Measurements from ENCODE around the gene GMDS.

The GMDS gene

DNA sequence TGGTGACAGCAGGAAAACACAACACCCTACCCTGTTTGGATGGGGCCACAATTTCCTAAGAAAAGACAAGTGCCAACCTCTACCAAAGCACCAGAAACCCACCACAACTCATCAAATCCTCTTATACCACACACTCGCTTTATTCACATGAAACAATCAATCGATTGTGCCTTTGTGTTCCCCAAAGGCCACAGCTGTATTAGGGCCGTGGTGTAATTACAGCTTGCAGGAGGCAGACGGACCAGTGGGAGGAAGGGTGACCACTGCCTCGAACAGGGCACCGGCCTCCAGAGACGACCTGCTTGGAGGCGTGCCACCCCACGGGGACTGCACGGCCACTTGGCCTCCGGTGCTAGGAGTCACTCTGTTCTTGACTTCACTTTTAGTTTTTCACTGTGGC is 371.6 kb downstream of the GMDS start:
- TF ChIP-seq, protein P1, sequence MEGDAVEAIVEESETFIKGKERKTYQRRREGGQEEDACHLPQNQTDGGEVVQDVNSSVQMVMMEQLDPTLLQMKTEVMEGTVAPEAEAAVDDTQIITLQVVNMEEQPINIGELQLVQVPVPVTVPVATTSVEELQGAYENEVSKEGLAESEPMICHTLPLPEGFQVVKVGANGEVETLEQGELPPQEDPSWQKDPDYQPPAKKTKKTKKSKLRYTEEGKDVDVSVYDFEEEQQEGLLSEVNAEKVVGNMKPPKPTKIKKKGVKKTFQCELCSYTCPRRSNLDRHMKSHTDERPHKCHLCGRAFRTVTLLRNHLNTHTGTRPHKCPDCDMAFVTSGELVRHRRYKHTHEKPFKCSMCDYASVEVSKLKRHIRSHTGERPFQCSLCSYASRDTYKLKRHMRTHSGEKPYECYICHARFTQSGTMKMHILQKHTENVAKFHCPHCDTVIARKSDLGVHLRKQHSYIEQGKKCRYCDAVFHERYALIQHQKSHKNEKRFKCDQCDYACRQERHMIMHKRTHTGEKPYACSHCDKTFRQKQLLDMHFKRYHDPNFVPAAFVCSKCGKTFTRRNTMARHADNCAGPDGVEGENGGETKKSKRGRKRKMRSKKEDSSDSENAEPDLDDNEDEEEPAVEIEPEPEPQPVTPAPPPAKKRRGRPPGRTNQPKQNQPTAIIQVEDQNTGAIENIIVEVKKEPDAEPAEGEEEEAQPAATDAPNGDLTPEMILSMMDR (IDR thresholded peaks at IDR 0.05; ENCODE audit: low read depth, low read length), result no peak
- no peak for DNase-seq (ENCODE audit: low read depth in 2 of 2)
- H3K4me3 ChIP-seq (replicated peaks in 1 of 2; ENCODE audit: low read depth in 2 of 2, low read length in 2 of 2), result no peak overlapping the region

DNA sequence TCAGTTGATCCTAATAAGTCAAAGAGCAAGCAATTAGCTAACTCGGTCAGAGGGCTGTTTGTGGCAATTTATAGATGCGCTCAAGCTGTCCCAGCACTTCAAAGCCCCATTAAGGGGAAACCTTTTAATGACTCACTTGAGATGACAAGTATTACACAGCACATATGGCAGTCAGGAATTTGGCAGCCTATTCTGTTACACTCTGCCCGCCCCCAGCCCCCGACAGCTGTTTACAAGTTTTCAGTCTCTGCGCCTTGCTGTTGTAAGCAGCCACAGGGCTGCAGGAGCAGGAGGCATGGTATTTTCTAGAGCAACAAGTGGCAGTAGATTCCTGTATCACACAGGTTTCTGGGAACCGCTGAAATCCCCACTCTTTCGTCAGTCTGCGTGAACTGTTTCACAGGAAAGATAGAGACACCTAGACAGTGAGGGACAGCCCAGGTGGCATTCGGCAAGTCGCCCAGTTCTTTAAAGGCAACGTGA is 372.7 kb downstream of the GMDS start:
- TF ChIP-seq, protein P1 (IDR thresholded peaks at IDR 0.05; ENCODE audit: low read depth, low read length), result no peak
- peak; percentile 65 to 80 for DNase-seq (ENCODE audit: low read depth in 2 of 2)
- peak overlapping the region in 1 of 2 donors; percentile 6 for H3K4me3 ChIP-seq (replicated peaks in 1 of 2; ENCODE audit: low read depth in 2 of 2, low read length in 2 of 2)

DNA sequence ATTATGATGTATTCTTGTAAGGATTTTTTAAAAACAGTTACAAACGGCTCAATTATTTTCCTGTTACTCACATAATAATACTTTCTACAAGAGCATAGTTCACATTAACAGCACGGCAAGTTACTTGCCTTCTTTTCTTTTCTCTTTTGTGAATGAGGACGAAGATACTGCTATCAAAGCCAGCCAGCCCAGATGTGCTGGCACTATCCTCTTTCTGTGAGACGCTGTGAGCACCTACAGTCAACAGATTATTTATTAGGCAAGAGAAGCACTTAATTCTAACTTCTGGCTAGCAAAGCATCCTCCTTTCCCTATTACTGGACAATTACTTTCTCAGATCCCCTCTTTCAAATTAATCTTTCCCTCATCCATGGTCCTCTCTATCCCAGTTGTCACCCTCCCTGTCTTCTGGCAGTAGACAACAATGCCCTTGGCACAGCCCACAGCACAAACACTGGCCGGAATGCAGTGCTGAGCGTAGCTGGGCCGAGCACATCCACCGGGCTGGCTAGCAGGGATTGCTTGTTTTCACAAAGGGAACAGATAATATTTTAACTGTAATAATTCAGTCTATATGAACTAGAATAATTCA is 373.6 kb downstream of the GMDS start:
- DNase-seq (ENCODE audit: low read depth in 2 of 2), result no peak
- H3K4me3 ChIP-seq (replicated peaks in 1 of 2; ENCODE audit: low read depth in 2 of 2, low read length in 2 of 2), result no peak overlapping the region
- TF ChIP-seq, protein P1 (IDR thresholded peaks at IDR 0.05; ENCODE audit: low read depth, low read length), result no peak

DNA sequence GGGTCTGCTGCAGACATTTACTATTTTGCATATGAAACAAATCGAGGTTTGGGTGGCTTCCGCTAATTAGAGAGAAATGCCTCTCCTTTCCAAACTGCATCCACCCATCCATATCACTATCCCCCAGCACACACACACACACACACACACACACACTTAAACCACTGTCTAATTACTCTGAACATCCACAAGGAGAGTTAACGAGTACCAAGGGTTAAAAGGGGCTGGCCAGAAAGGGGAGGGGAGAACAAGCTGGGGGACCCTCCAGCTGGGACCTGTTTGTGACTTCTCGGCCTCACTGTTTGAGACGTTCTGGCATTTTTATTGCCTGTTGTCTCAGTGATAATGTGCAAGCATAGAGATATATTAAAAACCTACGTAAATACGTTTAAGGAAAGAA is 374.5 kb downstream of the GMDS start:
- TF ChIP-seq, protein P1 (IDR thresholded peaks at IDR 0.05; ENCODE audit: low read depth, low read length), result no peak
- DNase-seq (ENCODE audit: low read depth in 2 of 2), result no peak
- H3K4me3 ChIP-seq (replicated peaks in 1 of 2; ENCODE audit: low read depth in 2 of 2, low read length in 2 of 2), result no peak overlapping the region

DNA sequence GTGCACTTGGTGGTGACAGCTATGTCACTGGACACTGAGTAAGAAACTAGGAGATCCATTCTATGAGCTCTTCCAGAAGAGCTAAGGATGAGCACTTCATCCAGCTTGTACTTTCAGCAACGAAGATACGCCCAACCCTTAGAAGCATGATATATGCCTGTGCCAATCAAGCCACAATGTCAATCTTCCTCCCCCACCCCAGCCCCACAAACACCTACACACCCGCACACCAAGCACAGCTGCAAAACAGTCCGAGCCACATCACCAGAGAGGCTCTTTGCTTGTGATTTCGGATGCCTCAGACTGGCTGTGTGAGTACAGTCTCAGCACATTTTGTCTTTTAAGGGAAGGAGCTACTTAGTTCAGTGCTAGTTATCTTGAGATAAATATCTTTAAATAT is 375.2 kb downstream of the GMDS start:
- no peak for DNase-seq (ENCODE audit: low read depth in 2 of 2)
- no peak overlapping the region for H3K4me3 ChIP-seq (replicated peaks in 1 of 2; ENCODE audit: low read depth in 2 of 2, low read length in 2 of 2)
- TF ChIP-seq, protein P1 (IDR thresholded peaks at IDR 0.05; ENCODE audit: low read depth, low read length), result no peak

DNA sequence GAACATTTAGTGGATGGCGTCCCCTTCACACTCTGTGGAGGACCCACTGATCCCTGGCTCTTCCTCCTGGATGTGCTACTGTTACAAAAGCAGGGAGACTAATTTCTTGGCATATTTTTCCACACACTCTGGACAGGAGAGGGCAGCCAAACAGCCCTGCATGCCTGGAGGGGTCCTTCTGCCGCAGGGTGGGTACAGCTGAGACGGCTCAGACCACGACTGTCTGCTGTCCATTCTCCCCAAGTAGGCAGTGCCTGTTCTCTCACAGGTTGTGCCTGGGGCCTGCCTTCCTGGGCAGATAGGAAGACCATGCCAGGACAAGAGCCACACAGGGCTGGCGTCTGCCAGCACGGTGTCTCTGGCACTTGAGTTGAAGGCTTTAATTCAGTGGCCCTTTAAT is 375.6 kb downstream of the GMDS start:
- H3K4me3 ChIP-seq (replicated peaks in 1 of 2; ENCODE audit: low read depth in 2 of 2, low read length in 2 of 2), result no peak overlapping the region
- TF ChIP-seq, protein P1 (IDR thresholded peaks at IDR 0.05; ENCODE audit: low read depth, low read length), result no peak
- DNase-seq (ENCODE audit: low read depth in 2 of 2), result no peak

DNA sequence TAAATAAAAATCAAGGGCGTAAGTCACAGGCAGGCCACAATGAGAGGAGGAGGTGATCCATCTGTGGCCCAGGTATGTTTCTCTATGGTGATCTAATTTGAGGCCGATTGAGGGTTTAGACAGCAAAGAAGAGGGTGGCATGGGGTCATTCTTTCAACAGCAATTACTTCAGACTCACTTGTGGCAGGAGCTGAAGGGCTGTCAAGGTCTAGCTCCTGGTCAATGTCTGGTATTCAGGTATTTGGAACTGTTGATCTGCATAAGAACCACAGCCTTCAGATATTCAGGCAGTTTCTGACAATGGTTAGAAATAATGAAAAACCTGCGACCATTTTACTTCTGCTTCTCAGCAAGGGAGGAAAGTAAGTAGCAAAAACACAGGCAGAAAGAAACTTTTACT is 376.1 kb downstream of the GMDS start:
- DNase-seq (ENCODE audit: low read depth in 2 of 2), result no peak
- no peak overlapping the region for H3K4me3 ChIP-seq (replicated peaks in 1 of 2; ENCODE audit: low read depth in 2 of 2, low read length in 2 of 2)
- TF ChIP-seq, protein P1 (IDR thresholded peaks at IDR 0.05; ENCODE audit: low read depth, low read length), result no peak
